HG03039 (cell line): ENCODE results near the gene MGME1.

Experiments used
- ATAC-seq: cut with Tn5 transposase; IDR thresholded peaks from one replicate; pipeline ENCODE4 v1.9.1; 2021; ENCODE audit warnings: mild to moderate bottlenecking, moderate library complexity; ENCODE audit not compliant: unreplicated experiment

The MGME1 gene

GRCh38 chr20:17940224-17940971 is 28.4 kb upstream of the MGME1 start:
- no peak for ATAC-seq

- ATAC-seq, result no peak
These were observed 27.6 kb upstream of the MGME1 start for GRCh38 chr20:17941087-17941825.

- ATAC-seq, result no peak
These were observed 27.0 kb upstream of the MGME1 start for GRCh38 chr20:17941826-17942196.

DNA sequence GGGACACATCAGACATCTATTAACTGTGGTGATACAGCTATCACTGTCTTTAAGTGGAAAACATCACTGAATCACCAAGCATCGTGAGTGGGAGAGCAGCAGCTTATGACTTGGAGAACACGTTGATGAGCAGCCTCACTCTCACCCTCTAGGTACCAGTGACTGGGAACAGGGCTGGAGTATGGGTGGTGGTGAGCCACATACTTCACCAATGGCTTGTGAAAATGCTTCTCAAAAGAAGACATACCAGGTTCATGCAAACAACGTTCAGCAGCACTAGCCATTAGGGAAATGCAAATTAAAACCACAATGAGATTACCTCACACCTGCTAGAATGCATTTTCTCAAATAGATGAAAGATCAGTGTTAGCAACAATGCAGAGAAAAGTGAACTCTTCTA is 25.5 kb upstream of the MGME1 start:
- ATAC-seq, result no peak

- no peak for ATAC-seq
These were observed 23.9 kb upstream of the MGME1 start for GRCh38 chr20:17944854-17945474.

DNA sequence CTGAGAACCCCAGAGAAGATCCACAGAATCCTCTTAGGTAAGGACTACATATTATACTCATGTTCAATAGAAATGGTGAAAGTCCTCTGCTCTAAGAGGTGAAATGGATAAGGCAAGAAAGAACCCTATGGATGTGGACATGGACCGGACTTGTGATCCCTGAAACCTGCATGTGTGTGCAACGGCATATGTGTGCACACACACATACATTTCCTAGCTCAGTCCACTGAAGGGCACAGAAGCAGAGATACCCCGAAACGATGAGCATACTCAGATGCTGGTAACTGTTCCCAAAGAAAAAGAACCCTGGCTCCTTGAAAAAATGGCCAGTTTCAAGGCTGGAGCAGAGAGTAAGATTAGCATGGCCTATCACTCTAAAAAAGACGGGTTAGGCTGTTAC is 22.8 kb upstream of the MGME1 start:
- no peak for ATAC-seq

GRCh38 chr20:17946572-17947473 is 22.0 kb upstream of the MGME1 start:
- no peak for ATAC-seq

DNA sequence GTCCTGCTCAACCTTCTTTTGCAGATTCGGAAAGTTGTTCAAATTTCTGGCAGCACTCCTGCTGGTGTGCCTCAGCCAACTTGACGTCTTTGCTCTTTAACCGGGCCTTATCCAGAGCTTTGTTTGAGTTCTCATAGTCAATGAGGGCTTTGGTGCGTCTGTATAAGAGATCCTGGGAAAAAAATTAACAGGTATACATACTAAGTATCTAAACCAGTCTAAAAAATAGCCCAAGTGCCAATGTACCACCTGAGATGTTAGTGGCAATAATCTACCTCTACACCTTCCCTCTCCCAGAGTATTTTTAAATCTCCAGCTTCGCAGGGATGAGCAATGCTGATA is 21.4 kb upstream of the MGME1 start:
- ATAC-seq, result no peak

GRCh38 chr20:17948442-17948841 is 20.4 kb upstream of the MGME1 start:
- no peak for ATAC-seq

DNA sequence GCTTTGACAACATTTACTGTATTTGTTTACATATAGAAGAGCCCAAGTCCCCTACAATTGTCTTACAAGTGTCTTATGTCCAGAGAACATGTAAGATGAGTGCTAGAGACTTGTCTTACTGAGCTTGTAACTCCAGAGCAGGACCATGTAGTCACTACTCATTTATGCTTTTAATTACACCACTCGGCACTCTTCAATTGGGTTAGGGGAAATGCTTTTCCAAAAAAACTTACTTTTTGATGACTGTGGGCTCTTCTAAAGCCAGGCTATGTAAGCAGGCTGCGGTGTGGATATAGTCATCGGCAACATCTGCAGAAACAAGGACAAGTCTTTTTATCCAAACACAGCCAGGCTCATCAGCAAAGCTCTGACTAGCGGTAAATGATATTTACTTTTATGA is 18.9 kb upstream of the MGME1 start:
- ATAC-seq, result no peak

GRCh38 chr20:17950670-17951069 is 18.1 kb upstream of the MGME1 start:
- no peak for ATAC-seq

DNA sequence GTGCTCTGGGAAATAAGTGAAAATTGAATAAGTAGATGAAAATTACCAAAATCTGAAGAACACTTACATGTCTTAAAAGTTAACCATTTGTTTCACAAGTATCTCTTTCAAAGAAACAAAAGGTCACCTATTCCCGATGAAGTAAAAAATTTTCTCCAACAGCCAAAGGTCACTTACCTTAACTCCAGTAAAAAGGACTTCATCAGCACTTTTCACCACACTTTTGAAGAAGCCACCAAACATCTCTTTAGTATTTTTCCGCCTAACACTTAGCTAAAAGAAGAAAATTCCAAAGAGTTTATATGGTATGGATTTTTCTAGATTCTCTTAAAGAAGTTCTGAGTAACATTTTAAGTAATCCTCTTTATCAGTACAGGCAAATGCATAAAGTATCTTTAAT is 17.5 kb upstream of the MGME1 start:
- ATAC-seq, result no peak

- no peak for ATAC-seq
These were observed 15.8 kb upstream of the MGME1 start for GRCh38 chr20:17952692-17953684.

GRCh38 chr20:17953935-17954334 is 14.9 kb upstream of the MGME1 start:
- ATAC-seq, result no peak

- no peak for ATAC-seq
These were observed 13.5 kb upstream of the MGME1 start for GRCh38 chr20:17955302-17955701.

GRCh38 chr20:17956099-17956685 is 12.6 kb upstream of the MGME1 start:
- no peak for ATAC-seq

DNA sequence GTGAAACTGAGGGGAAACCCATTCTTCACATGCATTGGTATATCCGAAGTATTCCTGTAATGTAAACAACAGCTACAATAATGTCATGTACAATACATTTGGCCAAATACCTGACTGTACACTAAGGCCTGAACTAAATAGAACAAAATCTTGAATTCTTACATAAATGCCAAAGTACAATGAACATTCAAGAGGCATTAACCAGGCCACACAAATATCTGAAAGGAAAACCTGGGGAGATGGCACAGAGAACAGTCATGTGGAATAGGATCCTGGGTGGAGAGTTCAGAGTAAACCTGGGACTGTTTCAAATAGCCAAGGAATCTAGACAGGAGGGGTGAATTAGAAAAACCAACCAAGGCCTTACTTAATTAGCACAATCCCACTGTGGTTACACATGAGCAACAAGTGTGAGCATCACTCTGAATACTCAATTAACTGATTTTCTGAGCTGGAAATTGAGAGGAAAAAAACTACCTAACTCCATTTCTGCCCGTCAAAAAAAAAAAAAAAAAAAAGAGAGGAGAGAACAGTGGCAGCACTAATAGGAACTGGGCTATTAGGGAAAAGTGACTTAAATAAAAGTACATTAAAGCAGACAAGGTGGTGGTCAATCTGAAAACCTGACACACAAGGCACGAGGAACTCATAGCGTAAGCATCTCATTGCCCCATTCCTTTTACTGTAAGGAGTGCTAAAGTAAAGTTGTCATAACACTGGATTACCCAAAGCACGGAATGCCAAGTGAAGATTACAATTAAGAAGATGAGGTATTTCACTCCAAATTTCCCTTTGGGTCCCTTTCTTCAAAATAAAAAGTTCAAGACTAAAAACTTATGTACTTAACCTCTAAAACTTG is 11.1 kb upstream of the MGME1 start:
- no peak for ATAC-seq

GRCh38 chr20:17958373-17959256 is 10.2 kb upstream of the MGME1 start:
- ATAC-seq, result no peak
